ENCODE measurements around the gene S100A9.
"Not testable (repeated sequence)": the region's sequence is repeated elsewhere in the genome, so short reads cannot be mapped to it uniquely, and the experiment has no call there.

The S100A9 gene

GRCh38 chr1:153357853-153358690, at the start of gene S100A9:
TSS of gene S100A9 (plus strand) at chr1:153357854. CDS start at chr1:153358284, 430 bp downstream.
- DNase-seq (ENCODE audit: low read depth in 2 of 2), result no peak

- DNase-seq (ENCODE audit: low read depth in 2 of 2), result no peak
Observed at GRCh38 chr1:153308540-153308939, 49.1 kb upstream of the S100A9 start.

GRCh38 chr1:153309441-153309840, 48.2 kb upstream of the S100A9 start:
- no peak for DNase-seq (ENCODE audit: low read depth in 2 of 2)

- no peak for DNase-seq (ENCODE audit: low read depth in 2 of 2)
Observed at GRCh38 chr1:153310526-153310925, 47.1 kb upstream of the S100A9 start.

- no peak for DNase-seq (ENCODE audit: low read depth in 2 of 2)
Observed at GRCh38 chr1:153312570-153313186, 45.0 kb upstream of the S100A9 start, which contains the start of gene PGLYRP3. TSS of gene PGLYRP3 (minus strand) at chr1:153312952. CDS start at chr1:153310665, 2,287 bp downstream.

GRCh38 chr1:153313288-153313687, 44.4 kb upstream of the S100A9 start:
- DNase-seq (ENCODE audit: low read depth in 2 of 2), result no peak

- not testable (repeated sequence) for DNase-seq (ENCODE audit: low read depth in 2 of 2)
Observed at GRCh38 chr1:153314388-153314787, 43.3 kb upstream of the S100A9 start.

- DNase-seq (ENCODE audit: low read depth in 2 of 2), result not testable (repeated sequence)
Observed at GRCh38 chr1:153316013-153316412, 41.6 kb upstream of the S100A9 start.

- DNase-seq (ENCODE audit: low read depth in 2 of 2), result not testable (repeated sequence)
Observed at GRCh38 chr1:153318145-153318544, 39.5 kb upstream of the S100A9 start.

- no peak for DNase-seq (ENCODE audit: low read depth in 2 of 2)
Observed at GRCh38 chr1:153322568-153322967, 35.1 kb upstream of the S100A9 start.

GRCh38 chr1:153324912-153325311, 32.7 kb upstream of the S100A9 start:
- DNase-seq (ENCODE audit: low read depth in 2 of 2), result no peak

- no peak for DNase-seq (ENCODE audit: low read depth in 2 of 2)
Observed at GRCh38 chr1:153333902-153334301, 23.8 kb upstream of the S100A9 start.

GRCh38 chr1:153336650-153337049, 21.0 kb upstream of the S100A9 start:
- DNase-seq (ENCODE audit: low read depth in 2 of 2), result no peak

GRCh38 chr1:153337980-153338853, 19.4 kb upstream of the S100A9 start:
- no peak for DNase-seq (ENCODE audit: low read depth in 2 of 2)

GRCh38 chr1:153339802-153340201, 17.9 kb upstream of the S100A9 start:
- DNase-seq (ENCODE audit: low read depth in 2 of 2), result no peak

- no peak for DNase-seq (ENCODE audit: low read depth in 2 of 2)
Observed at GRCh38 chr1:153340356-153340755, 17.3 kb upstream of the S100A9 start.

- no peak for DNase-seq (ENCODE audit: low read depth in 2 of 2)
Observed at GRCh38 chr1:153341431-153341934, 16.2 kb upstream of the S100A9 start.

GRCh38 chr1:153342178-153342577, 15.5 kb upstream of the S100A9 start:
- no peak for DNase-seq (ENCODE audit: low read depth in 2 of 2)

- no peak for DNase-seq (ENCODE audit: low read depth in 2 of 2)
Observed at GRCh38 chr1:153343040-153343681, 14.5 kb upstream of the S100A9 start.

GRCh38 chr1:153343811-153344717, 13.6 kb upstream of the S100A9 start:
- DNase-seq (ENCODE audit: low read depth in 2 of 2), result no peak

Measured in stimulated activated CD8-positive, alpha-beta memory T cell treated with anti-CD3 and anti-CD28 coated beads, Interleukin-7, amount 100 ng/mL, for 4 hours (primary cell).